Spleen (tissue), 7 donors: ENCODE data around the gene NTN1.

ENCODE experiments used
- CTCF ChIP-seq, 11 experiments: fragments of 200-600 bp in 7 of 11; fragments of 450-650 bp in 4 of 11; sonication (generic) in 4 of 11; IDR thresholded peaks in 8 of 11; conservative IDR thresholded peaks in 3 of 11; 1 replicate in 7 of 11; 2 replicates in 4 of 11; pipeline versions ENCODE4 v1.4.0 to v1.8.0; 2016 to 2021; ENCODE audit warnings: antibody characterized with exemption in 11 of 11, inconsistent platforms in 4 of 11, mild to moderate bottlenecking in 1 of 11
- POLR2A ChIP-seq, 3 donors: fragments of 450-650 bp; IDR thresholded peaks; one replicate each; pipeline ENCODE4 v1.5.1; 2017; ENCODE audit warnings: antibody characterized with exemption in 3 of 3, mild to moderate bottlenecking in 1 of 3
- donor health status: DM: no; HTN: no; CAD: no; lungs with moderate emphysema.
- donor health status: DM: no; HTN: no; CAD: no.
- donor health status: DM: no; HTN: no; CAD: no.

GRCh38 chr17:9026741-9027140 lies 5.4 kb downstream of the NTN1 start:
- TF ChIP-seq CTCF (IDR thresholded peaks at IDR 0.05 in 8 of 11, conservative IDR thresholded peaks at IDR 0.05 in 3 of 11): no peak
- TF ChIP-seq POLR2A (IDR thresholded peaks at IDR 0.05): no peak
